Right forelimb (tissue), 1 donor: ENCODE results near the gene PCDHB11.
"Not testable (repeated sequence)": the region's sequence is repeated elsewhere in the genome, so short reads cannot be mapped to it uniquely, and the experiment has no call there.

Experiments used
- DNase-seq: peaks from one replicate; pipeline ENCODE4 v3.0.0-alpha.2; 2018

The PCDHB11 gene

DNA sequence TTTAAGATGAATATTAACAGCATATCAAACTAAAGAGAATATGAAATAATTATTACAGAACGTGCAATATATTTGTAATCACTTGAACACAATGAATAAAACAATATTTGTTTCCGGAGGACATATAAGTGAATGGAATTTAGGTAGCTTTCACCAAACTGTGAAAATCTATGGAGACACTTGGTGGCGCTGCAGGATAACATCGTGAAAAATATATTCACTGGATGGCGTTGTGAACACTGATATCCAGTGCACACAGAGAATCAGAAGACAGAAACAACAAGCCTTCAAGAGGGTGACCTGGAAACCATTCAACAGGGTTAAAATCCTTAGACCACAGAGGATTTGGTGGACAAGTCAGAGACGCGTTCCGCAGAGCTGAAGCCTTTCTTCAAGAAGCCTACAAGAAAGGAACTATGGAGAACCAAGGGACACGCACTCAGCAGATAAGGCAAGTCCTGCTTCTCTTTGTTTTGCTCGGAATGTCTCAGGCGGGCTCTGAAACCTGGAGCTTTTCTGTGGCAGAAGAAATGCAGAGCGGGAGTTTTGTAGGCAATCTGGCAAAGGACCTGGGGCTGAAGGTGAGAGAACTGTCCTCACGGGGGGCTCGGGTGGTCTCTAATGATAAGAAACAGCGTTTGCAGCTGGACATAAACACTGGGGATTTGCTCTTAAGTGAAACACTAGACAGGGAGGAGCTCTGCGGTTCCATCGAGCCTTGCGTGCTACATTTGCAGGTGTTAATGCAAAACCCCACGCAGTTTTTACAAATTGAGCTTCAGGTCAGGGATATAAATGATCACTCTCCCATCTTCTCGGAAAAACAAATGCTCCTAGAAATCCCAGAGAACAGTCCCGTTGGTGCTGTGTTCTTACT lies at the start of gene PCDHB11:
Gene PCDHB11, plus strand, starts transcription at position 269 of the 877 bp plus-strand sequence. Its CDS starts 148 bp downstream, at position 417.
- DNase-seq, result no peak

GRCh38 chr5:141149812-141150211 lies 49.6 kb upstream of the PCDHB11 start, which contains the start of gene PCDHB6:
TSS of gene PCDHB6 (plus strand) at chr5:141150057. CDS start at chr5:141150258, 201 bp downstream.
- no peak for DNase-seq

- no peak for DNase-seq
Observed at GRCh38 chr5:141150224-141150992, 49.0 kb upstream of the PCDHB11 start.

DNA sequence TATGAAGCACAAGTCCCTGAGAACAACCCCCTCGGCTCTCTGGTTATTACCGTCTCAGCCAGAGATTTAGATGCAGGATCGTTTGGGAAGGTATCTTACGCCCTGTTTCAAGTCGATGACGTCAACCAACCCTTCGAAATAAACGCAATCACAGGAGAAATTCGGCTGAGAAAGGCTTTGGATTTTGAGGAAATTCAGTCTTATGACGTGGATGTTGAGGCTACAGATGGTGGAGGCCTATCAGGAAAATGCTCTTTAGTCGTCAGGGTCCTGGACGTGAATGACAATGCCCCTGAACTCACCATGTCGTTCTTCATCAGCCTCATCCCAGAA lies 48.5 kb upstream of the PCDHB11 start:
- no peak for DNase-seq

DNA sequence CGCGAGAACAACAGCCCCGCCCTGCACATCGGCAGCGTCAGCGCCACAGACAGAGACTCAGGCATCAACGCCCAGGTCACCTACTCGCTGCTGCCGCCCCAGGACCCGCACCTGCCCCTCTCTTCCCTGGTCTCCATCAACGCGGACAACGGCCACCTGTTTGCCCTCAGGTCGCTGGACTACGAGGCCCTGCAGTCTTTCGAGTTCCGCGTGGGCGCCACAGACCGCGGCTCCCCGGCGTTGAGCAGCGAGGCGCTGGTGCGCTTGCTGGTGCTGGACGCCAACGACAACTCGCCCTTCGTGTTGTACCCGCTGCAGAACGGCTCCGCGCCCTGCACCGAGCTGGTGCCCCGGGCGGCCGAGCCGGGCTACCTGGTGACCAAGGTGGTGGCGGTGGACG lies 47.8 kb upstream of the PCDHB11 start:
- not testable (repeated sequence) for DNase-seq

- DNase-seq, result not testable (repeated sequence)
Observed at GRCh38 chr5:141152096-141152495, 47.3 kb upstream of the PCDHB11 start.

DNA sequence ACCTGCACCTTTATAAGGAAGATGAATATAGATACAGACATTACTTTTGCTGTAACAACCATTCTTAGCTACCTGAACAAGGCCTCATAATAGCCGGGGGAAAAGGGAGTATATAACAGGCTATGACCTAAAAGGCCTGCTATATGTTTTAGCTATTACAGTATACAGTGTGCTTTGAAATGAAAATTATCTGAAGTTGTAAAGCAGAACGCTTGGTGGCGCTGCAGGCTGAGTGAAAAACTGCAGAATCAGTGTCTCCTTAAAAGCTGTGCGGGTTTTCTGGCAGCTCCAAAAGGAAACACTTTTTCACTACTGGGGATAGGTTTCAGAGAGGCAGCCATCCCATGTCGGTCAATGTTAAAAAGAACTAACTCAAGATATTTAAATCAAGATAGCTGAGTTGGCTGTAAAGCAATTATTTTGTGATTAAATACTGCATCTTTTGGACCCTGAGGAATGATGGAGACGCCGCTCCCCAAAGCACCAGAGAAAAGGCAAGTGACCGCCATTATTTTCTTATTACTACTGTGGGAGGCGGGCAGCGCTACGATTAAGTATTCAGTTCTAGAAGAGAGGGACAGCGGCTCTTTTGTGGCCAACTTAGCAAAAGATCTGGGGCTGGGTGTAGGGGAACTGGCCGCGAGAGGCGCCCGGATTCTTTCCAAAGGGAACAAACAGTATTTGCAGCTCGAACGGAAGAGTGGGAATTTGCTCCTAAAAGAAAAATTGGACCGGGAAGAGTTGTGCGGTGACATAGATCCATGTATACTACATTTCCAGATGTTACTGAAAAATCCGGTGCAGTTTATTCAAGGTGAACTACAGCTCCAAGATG lies 43.7 kb upstream of the PCDHB11 start:
- no peak for DNase-seq

- DNase-seq, result not testable (repeated sequence)
Observed at GRCh38 chr5:141157356-141157755, 42.1 kb upstream of the PCDHB11 start.

DNA sequence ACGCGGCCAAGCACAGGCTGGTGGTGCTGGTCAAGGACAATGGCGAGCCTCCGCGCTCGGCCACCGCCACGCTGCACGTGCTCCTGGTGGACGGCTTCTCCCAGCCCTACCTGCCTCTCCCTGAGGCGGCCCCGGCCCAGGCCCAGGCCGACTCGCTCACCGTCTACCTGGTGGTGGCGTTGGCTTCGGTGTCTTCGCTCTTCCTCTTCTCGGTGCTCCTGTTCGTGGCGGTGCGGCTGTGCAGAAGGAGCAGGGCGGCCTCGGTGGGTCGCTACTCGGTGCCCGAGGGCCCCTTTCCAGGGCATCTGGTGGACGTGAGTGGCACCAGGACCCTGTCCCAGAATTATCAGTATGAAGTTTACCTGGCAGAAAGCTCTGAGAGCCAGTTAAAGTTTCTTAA lies 41.5 kb upstream of the PCDHB11 start:
- DNase-seq, result not testable (repeated sequence)

DNA sequence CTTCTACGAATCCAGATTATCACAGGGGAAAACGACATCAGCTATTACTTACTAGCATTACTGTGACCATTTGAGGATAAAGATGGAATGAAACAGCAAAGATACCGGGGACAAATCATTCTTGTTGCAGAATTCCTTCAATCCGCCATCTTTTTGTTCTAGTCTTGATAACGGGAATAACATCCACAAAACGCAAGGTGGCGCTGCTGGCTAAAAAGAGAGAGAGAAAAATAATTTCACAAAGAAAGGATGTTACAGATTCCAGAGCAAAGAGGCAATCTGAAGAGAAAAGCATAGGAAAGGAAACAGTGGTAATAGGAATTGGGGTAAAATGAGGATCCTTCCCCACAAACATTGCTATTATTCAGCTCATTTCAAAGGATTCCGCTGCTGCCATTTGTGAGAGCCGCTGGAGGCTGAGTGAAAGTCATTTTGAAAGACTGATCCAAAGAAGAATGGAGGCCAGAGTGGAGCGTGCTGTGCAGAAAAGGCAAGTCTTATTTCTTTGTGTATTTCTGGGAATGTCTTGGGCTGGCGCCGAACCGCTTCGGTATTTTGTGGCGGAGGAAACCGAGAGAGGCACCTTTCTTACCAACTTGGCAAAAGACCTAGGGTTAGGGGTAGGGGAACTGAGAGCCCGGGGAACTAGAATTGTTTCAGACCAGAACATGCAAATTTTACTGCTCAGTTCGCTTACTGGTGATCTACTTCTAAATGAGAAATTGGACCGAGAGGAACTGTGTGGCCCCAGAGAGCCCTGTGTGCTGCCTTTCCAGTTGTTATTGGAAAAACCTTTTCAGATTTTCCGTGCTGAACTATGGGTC lies 26.8 kb upstream of the PCDHB11 start, which contains the start of gene PCDHB7:
Gene PCDHB7, plus strand, starts transcription at position 264 of the 824 bp plus-strand sequence. Its CDS starts 192 bp downstream, at position 456.
- DNase-seq, result no peak

GRCh38 chr5:141174291-141175104 lies 24.9 kb upstream of the PCDHB11 start:
- not testable (repeated sequence) for DNase-seq

DNA sequence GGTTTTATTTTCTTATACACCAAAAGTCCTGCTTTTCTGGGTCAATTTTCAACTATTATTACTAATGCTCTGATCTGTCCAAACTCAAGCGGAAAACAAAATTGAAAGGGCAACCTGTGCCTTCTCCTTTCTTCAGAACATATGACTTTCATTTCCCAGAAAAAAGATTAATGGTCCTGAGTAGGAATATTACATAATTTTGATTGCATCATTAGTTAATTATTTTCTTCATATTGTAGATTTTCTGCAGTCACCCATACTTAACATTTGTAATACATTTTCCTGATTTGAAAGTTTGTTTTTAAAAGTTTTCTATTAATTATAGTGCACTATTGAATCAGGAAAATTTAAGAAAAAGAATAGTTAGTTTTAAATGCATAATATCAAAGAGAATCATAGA lies 23.5 kb upstream of the PCDHB11 start:
- DNase-seq, result no peak

DNA sequence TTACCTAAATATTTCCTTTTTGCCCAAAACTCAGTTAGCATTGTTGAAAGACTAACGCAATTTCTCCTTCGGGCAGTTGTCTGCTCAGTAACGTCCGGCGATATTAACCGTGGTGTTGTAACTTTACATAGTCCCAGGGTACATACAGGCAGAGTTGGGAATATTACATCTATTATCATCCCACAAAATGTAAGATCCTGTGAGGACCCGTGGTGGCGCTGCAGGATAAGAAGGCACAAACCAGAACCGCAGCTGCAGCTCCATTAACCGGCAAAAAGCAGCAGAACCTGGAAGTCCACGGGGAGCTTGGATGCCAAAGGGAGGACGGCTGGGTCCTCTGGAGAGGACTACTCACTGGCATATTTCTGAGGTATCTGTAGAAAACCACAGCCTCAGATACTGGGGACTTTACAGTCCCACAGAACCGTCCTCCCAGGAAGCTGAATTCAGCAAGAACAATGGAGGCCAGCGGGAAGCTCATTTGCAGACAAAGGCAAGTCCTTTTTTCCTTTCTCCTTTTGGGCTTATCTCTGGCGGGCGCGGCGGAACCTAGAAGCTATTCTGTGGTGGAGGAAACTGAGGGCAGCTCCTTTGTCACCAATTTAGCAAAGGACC lies 21.7 kb upstream of the PCDHB11 start, which contains the start of gene PCDHB8:
Gene PCDHB8, plus strand, starts transcription at position 214 of the 615 bp plus-strand sequence. Its CDS starts 245 bp downstream, at position 459.
- not testable (repeated sequence) for DNase-seq

- not testable (repeated sequence) for DNase-seq
Observed at GRCh38 chr5:141179371-141179770, 20.1 kb upstream of the PCDHB11 start.

- DNase-seq, result not testable (repeated sequence)
Observed at GRCh38 chr5:141179876-141180275, 19.6 kb upstream of the PCDHB11 start.

- DNase-seq, result no peak
Observed at GRCh38 chr5:141180313-141180712, 19.1 kb upstream of the PCDHB11 start.

DNA sequence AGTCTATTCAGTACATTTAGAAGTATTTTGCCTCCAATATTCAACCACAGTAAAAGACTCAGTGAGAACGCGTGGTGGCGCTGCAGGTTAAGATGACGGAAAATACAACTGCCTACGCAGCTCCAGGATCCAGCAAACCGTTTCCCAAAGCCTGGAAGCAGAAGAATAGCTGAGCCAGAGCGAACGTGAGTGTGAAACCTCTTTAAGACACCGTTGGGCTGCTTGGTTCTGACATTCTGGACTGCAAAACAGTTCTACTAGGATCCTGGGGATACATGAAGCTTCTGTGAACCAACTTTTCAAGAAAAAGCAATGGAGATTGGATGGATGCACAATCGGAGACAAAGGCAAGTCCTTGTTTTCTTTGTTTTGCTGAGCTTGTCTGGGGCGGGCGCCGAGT lies 17.2 kb upstream of the PCDHB11 start, which contains the start of gene PCDHB16:
Gene PCDHB16, plus strand, starts transcription at position 140 of the 400 bp plus-strand sequence. Its CDS starts 173 bp downstream, at position 313.
- no peak for DNase-seq

- not testable (repeated sequence) for DNase-seq
Observed at GRCh38 chr5:141184117-141184855, 15.1 kb upstream of the PCDHB11 start.

- no peak for DNase-seq
Observed at GRCh38 chr5:141186897-141187512, 12.4 kb upstream of the PCDHB11 start, which contains the start of gene PCDHB9. TSS of gene PCDHB9 (plus strand) at chr5:141187161. CDS start at chr5:141187319, 158 bp downstream.
